ENCODE data around the gene SV2C. TPM values are rescaled to one million over a fixed set of nuclear protein-coding genes. Genes with fewer than 3 reads are reported as not detected.
"Not testable (repeated sequence)": the region's sequence is repeated elsewhere in the genome, so short reads cannot be mapped to it uniquely, and the experiment has no call there.

SV2C gene
- total RNA-seq, 2 donors from 2014 or later, result 0.05 TPM; not detected in 1

- DNase-seq (ENCODE audit: low spot score), result no peak
- intact Hi-C loops (cut with DNase I), result no loop called here
These were observed 146.7 kb downstream of the SV2C start for GRCh38 chr5:76229900-76230299.

- intact Hi-C loops (cut with DNase I), result no loop called here
- DNase-seq (ENCODE audit: low spot score), result no peak
These were observed 147.6 kb downstream of the SV2C start for GRCh38 chr5:76230711-76231285.

- DNase-seq (ENCODE audit: low spot score), result no peak
- intact Hi-C loops (cut with DNase I), result no loop called here
These were observed 151.5 kb downstream of the SV2C start for GRCh38 chr5:76234665-76235064.

GRCh38 chr5:76236684-76237083, 153.5 kb downstream of the SV2C start:
- intact Hi-C loops (cut with DNase I), result no loop called here
- DNase-seq (ENCODE audit: low spot score), result no peak

GRCh38 chr5:76240336-76240735, 157.2 kb downstream of the SV2C start:
- intact Hi-C loops (cut with DNase I), result no loop called here
- no peak for DNase-seq (ENCODE audit: low spot score)

- intact Hi-C loops (cut with DNase I); DNase-seq (ENCODE audit: low spot score): not testable (repeated sequence)
These were observed 159.0 kb downstream of the SV2C start for GRCh38 chr5:76242155-76242554.

- DNase-seq (ENCODE audit: low spot score), result no peak
- intact Hi-C loops (cut with DNase I), result no loop called here
These were observed 162.4 kb downstream of the SV2C start for GRCh38 chr5:76245590-76245989.

- no peak for DNase-seq (ENCODE audit: low spot score)
- intact Hi-C loops (cut with DNase I), result no loop called here
These were observed 166.4 kb downstream of the SV2C start for GRCh38 chr5:76249621-76250020.

GRCh38 chr5:76250463-76250862, 167.3 kb downstream of the SV2C start:
- no peak for DNase-seq (ENCODE audit: low spot score)
- intact Hi-C loops (cut with DNase I), result no loop called here

GRCh38 chr5:76251656-76252055, 168.5 kb downstream of the SV2C start:
- no peak for DNase-seq (ENCODE audit: low spot score)
- intact Hi-C loops (cut with DNase I), result no loop called here

GRCh38 chr5:76252437-76252836, 169.3 kb downstream of the SV2C start:
- intact Hi-C loops (cut with DNase I), result no loop called here

GRCh38 chr5:76256116-76256889, 173.1 kb downstream of the SV2C start:
- DNase-seq (ENCODE audit: low spot score), result no peak
- intact Hi-C loops (cut with DNase I), result no loop called here

More at GRCh38 chr5:76252437-76252836, 169.3 kb downstream of the SV2C start:
- DNase-seq (ENCODE audit: low spot score), result no peak

- no peak for DNase-seq (ENCODE audit: low spot score)
- intact Hi-C loops (cut with DNase I), result no loop called here
These were observed 174.1 kb downstream of the SV2C start for GRCh38 chr5:76257225-76257833.

- intact Hi-C loops (cut with DNase I), result no loop called here
- no peak for DNase-seq (ENCODE audit: low spot score)
These were observed 174.7 kb downstream of the SV2C start for GRCh38 chr5:76257897-76258296.

- intact Hi-C loops (cut with DNase I), result no loop called here
- DNase-seq (ENCODE audit: low spot score), result no peak
These were observed 181.5 kb downstream of the SV2C start for GRCh38 chr5:76264681-76265080.

- intact Hi-C loops (cut with DNase I), result no loop called here
These were observed 186.2 kb downstream of the SV2C start for GRCh38 chr5:76269259-76269931.

GRCh38 chr5:76269932-76270610, 186.9 kb downstream of the SV2C start:
- no peak for DNase-seq (ENCODE audit: low spot score)
- intact Hi-C loops (cut with DNase I), result no loop called here

More at GRCh38 chr5:76269259-76269931, 186.2 kb downstream of the SV2C start:
- no peak for DNase-seq (ENCODE audit: low spot score)

- no peak for DNase-seq (ENCODE audit: low spot score)
- intact Hi-C loops (cut with DNase I), result no loop called here
These were observed 188.7 kb downstream of the SV2C start for GRCh38 chr5:76271836-76272235.

- intact Hi-C loops (cut with DNase I), result no loop called here
- no peak for DNase-seq (ENCODE audit: low spot score)
These were observed 190.2 kb downstream of the SV2C start for GRCh38 chr5:76273206-76273885.
